HL-60 (cell line): ENCODE measurements around the gene RAB11B.

Experiments
- GABPA ChIP-seq: IDR thresholded peaks from 2 replicates; pipeline ENCODE4 v1.6.1; 2012; ENCODE audit warnings: low read depth
- POLR2AphosphoS5 ChIP-seq: IDR thresholded peaks from 2 replicates; pipeline ENCODE4 v1.6.1; 2012; ENCODE audit warnings: low read depth
- SPI1 ChIP-seq: IDR thresholded peaks from 2 replicates; pipeline ENCODE4 v1.6.1; 2012; ENCODE audit warnings: low read depth, mild to moderate bottlenecking, borderline replicate concordance
- TF ChIP-seq, protein P1 (sequence below): IDR thresholded peaks from one replicate; pipeline ENCODE4 v1.5.1; 2011; ENCODE audit warnings: low read length, control low read depth, inconsistent platforms; ENCODE audit not compliant: insufficient read depth
- TF ChIP-seq, protein P2 (sequence below): IDR thresholded peaks from 2 replicates; pipeline ENCODE4 v1.6.1; 2012; ENCODE audit warnings: low read depth; ENCODE audit not compliant: insufficient replicate concordance

DNA sequence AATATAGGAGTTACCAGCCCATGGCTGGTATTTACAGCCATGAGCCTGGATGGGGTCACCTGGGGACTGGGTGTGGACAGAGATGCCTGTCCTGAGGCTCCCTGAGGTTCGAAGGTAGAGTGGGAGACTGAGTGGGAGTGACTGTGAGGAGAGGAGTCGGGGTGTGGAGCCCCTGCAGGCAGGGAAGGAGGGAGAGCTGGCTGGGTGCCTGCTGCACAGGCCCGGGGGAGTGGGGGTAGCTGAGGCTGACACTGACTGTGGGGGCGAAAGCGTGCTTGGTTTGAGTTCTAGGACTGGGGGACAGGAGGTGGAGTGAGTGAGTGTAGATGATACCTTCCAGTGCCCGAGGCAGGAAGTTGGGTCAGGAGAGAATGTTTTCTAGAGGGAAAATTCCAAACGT is 7.1 kb downstream of the RAB11B start:
- TF ChIP-seq, protein P1, sequence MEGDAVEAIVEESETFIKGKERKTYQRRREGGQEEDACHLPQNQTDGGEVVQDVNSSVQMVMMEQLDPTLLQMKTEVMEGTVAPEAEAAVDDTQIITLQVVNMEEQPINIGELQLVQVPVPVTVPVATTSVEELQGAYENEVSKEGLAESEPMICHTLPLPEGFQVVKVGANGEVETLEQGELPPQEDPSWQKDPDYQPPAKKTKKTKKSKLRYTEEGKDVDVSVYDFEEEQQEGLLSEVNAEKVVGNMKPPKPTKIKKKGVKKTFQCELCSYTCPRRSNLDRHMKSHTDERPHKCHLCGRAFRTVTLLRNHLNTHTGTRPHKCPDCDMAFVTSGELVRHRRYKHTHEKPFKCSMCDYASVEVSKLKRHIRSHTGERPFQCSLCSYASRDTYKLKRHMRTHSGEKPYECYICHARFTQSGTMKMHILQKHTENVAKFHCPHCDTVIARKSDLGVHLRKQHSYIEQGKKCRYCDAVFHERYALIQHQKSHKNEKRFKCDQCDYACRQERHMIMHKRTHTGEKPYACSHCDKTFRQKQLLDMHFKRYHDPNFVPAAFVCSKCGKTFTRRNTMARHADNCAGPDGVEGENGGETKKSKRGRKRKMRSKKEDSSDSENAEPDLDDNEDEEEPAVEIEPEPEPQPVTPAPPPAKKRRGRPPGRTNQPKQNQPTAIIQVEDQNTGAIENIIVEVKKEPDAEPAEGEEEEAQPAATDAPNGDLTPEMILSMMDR = no peak
- no peak for TF ChIP-seq GABPA
- TF ChIP-seq SPI1 = no peak
- TF ChIP-seq, protein P2, sequence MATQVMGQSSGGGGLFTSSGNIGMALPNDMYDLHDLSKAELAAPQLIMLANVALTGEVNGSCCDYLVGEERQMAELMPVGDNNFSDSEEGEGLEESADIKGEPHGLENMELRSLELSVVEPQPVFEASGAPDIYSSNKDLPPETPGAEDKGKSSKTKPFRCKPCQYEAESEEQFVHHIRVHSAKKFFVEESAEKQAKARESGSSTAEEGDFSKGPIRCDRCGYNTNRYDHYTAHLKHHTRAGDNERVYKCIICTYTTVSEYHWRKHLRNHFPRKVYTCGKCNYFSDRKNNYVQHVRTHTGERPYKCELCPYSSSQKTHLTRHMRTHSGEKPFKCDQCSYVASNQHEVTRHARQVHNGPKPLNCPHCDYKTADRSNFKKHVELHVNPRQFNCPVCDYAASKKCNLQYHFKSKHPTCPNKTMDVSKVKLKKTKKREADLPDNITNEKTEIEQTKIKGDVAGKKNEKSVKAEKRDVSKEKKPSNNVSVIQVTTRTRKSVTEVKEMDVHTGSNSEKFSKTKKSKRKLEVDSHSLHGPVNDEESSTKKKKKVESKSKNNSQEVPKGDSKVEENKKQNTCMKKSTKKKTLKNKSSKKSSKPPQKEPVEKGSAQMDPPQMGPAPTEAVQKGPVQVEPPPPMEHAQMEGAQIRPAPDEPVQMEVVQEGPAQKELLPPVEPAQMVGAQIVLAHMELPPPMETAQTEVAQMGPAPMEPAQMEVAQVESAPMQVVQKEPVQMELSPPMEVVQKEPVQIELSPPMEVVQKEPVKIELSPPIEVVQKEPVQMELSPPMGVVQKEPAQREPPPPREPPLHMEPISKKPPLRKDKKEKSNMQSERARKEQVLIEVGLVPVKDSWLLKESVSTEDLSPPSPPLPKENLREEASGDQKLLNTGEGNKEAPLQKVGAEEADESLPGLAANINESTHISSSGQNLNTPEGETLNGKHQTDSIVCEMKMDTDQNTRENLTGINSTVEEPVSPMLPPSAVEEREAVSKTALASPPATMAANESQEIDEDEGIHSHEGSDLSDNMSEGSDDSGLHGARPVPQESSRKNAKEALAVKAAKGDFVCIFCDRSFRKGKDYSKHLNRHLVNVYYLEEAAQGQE = no peak
- no peak for TF ChIP-seq POLR2AphosphoS5
